ENCODE data around the gene ZBTB32.
"Not testable (repeated sequence)": the region's sequence is repeated elsewhere in the genome, so short reads cannot be mapped to it uniquely, and the experiment has no call there.

The ZBTB32 gene

DNA sequence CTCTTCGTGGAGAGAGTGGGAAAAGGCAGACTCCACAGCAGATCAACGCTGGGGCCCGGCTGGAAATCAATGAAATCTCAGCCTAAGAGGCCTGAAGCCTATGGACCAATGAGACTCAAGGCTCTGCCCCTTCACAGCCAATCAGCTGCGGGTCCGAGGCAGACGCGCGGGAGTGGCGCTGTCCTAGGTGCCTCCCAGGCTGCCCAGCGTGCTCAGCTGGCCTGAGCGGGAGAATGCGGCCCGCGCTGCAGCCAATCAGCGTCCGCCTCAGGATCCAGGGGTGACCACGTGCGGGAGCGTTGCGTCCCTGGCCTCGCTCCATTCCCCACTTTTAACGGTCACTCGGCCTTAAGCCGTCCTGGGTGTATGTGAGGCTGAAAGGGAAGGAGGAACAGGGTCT lies at the start of gene ZBTB32:
ZBTB32 (plus strand) TSS at position 341 of the 400 bp plus-strand sequence. CDS start 10,069 bp downstream, outside the sequence.
- DNase-seq: no peak

DNA sequence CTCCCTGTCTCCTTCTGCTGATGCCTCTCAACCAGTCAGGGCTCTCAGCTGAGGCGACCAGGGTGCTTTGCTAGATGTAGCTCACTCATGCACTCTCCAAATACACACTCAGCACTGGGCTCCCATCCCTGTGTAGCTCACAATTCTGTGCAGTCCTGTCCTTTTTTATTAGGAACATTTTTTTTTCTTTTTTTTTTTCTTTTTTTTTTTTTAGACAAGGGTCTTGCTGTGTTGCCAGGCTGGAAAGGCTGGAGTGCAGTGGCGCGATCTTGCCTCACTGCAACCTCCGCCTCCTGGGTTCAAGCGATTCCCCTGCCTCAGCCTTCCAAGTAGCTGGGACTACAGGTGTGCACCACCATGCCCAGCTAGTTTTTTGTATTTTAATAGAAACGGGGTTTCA lies 49.5 kb upstream of the ZBTB32 start:
- not testable (repeated sequence) for DNase-seq

GRCh38 chr19:35655600-35655999 lies 48.8 kb upstream of the ZBTB32 start:
- DNase-seq: no peak

DNA sequence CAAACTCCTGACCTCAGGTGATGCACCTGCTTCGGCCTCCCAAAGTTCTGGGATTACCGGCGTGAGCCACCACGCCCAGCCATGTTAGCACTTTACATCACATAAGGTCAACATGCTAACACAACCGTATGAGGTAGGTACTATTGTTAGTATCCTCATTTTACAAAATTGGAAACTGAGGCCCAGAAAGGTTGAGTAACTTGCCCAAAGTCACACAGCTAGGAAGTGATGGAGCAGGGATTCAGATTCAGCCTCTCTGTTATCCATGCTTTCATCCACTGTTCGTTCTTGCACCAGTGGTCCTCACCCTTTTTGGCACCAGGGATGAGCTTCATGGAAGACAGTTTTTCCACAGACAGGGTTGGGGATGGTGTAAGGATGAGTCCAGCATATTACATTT lies 47.7 kb upstream of the ZBTB32 start:
- DNase-seq: no peak

DNA sequence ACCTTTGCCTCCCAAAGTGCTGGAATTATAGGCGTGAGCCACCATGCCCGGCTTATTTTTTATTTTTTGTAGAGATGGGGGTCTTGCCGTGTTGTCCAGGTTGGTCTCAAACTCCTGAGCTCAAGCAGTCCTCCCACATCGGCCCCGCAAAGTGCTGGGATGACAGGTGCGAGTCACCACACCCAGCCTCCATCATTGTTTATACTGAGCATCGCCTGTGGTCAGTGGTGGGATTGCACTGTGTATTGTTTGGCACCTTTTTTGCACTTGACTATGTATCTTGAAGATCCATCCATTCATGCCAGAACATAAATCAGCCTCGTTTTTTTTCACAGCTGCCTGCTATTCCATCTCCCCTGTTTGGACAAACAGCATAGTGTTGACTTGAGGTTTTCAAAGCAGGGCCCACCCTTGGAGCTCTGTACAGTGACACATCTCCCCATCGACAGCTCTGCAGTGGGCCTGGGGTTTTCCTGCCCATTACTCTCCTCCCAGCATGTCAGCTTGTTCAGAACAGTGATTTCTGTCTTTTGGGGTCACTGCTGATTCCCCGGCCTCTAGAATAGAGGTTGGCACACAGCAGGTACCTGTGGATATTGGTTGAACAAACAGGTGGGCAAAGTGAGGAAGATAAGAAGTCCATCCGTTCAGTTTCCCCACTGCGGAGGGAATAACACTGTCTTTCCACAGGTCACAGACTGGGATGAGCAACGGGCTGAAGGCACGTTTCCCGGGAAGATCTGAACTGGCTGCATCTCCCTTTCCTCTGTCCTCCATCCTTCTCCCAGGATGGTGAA lies 46.3 kb upstream of the ZBTB32 start:
- no peak for DNase-seq

DNA sequence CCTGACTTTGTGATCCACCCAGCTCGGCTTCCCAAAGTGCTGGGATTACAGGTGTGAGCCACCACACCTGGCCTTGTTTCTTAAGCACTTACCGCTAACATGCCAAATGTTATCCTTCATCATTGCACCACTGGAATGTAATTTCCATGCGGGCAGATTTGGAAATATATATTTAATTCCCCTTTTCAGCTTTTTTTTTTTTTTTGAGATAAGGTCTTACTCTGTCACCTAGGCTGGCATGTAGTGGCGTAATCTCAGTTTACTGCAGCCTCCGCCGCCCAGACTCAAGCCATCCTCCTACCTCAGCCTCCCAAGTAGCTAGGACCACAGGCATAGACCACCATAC lies 42.4 kb upstream of the ZBTB32 start:
- DNase-seq: no peak

- no peak for DNase-seq
Measured at GRCh38 chr19:35663981-35664380, 40.4 kb upstream of the ZBTB32 start.

DNA sequence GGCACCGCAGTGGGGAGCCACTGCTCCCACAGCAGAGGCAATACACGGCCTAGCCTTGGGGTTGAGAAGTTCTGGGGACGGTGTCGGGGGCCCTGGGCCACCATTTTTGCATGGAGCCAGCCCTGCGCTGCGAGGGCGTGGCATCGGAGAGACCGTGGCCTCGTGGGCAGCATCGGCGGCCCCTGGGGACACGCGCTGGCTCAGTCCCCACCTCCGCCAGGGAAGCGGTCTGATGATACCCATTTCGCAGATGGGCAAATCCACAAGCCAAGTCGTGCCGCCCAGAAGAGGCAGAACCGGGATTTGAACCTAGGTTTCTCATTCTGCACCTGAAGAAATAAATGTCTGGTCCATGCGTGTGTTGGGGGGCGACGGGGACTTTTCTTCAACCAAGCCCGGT lies 39.2 kb upstream of the ZBTB32 start:
- DNase-seq: no peak

DNA sequence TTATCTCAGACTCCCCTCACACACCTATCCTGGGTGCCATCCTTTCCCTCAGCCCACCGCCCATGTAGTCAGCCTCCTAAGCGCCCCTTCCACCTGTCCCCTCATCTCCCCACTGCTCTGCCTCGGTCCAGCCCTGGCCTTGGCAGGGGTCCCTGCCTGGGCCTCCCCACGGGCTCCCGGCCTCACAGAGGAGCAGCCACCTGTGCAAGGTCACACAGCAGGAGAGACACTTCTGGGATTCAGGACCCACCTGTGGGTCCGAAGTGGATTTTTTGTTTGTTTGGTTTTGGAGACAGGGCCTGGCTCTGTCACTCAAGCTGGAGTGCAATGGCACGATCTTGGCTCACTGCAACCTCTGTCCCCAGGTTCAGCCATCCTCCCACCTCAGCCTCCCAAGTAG lies 38.8 kb upstream of the ZBTB32 start:
- no peak for DNase-seq

DNA sequence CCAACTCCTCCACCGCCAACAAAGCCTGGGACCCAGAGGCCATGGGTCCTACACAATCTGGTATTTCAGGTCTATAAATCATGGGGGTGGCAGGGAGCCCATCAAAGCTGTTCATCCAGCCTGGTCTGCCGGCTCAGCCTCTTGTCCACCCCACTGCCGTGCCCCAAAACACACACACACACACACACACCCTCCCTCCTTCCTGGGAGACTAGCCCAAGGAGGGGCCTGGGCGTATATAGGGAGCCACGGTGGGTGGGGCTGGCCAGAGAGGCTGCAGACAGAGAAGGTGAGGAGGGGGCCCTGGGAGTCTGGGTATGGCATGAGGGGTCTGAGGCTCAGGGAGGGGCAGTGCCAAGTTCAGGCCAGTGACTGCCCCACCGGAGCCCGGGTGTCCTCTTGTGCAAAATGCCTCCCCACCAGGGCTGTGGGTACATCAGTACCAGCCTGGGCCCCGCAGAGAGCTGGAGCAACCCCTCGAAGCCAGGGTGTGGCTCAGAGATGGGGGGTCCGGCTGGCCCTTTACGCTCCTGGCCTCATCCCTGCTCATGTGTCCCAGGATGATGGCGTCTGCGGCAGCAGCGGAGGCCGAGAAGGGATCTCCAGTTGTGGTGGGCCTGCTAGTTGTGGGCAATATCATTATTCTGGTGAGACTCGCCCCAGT lies 38.0 kb upstream of the ZBTB32 start, which contains the start of gene UPK1A:
UPK1A (plus strand) TSS at position 267 of the 663 bp plus-strand sequence; CDS start at position 563, 296 bp downstream.
- DNase-seq: no peak

- no peak for DNase-seq
Measured at GRCh38 chr19:35669566-35669965, 34.8 kb upstream of the ZBTB32 start.

DNA sequence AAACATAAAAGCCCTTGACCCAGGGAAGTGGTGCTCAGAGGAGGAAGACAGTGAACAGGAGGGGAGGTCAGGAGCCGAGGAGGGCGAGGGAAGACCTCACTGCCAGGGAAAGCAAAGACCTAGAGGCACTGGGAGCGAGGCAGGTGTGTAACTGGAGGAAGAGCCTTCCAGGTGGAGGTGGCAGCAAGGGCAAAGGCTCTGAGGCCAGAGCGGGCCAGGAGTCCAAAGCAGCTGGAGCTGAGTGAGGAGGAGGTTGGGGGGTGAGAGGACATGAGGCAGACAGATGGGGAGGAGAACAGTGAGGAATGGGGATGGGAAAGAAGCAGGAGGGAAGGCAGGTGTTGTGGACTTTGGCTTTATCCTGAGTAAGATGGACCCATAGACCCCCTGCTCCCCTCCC lies 34.4 kb upstream of the ZBTB32 start:
- no peak for DNase-seq

DNA sequence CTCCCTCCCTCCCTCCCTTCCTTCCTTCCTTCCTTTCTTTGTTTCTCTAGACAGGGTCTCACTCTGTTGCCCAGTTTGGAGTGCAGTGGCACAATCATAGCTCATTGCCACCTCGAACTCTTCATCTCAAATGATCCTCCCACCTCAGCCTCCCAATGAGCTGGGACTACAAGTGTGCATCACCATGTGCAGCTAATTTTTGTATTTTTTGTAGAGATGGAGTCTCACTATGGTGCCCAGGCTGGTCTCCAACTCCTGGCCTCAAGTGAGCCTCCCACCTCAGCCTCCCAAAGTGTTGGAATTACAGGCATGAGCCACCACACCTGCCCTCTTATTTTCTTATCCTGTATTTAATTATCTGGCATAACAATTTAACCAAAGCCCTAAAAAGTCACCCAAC lies 33.7 kb upstream of the ZBTB32 start:
- no peak for DNase-seq

DNA sequence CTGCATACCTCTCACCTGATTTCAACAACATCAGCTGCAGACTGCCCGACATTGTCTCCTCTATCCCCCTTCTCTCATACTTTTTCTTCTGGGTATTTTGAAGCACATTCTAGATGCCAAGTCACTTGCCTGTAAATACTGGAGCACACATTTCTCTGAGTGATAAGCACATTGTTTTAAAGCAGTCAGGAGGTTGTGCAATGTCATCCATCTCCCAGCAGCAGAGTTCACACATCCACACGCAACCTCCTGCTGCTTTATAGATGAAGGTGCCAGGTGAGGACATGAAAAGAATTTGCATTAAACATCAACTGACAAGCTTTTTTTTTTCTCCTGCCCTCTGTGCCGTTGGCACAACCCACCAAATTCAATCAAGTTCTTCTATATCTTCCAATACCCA lies 32.5 kb upstream of the ZBTB32 start:
- no peak for DNase-seq

- peak; percentile 2 for DNase-seq
Measured at GRCh38 chr19:35673121-35673804, 31.1 kb upstream of the ZBTB32 start.

GRCh38 chr19:35675589-35676140 lies 28.7 kb upstream of the ZBTB32 start:
- DNase-seq: no peak

DNA sequence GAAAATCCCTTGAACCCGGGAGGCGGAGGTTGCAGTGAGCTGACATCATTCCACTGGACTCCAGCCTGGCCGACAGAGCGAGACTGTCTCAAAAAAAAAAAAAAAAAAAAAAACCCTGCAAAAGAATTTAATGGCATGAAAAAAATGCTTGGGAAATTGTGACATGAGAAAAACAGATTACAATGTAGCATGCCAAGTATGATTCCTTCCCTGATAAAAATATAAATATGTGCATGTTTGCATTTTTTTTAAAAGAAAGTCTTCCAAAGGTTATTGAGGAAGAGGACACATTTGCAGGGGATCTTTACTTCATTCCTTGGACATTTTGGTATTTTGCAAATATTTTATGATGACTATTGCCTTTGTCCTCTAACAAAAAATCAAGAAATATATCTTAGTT lies 14.5 kb upstream of the ZBTB32 start:
- no peak for DNase-seq

DNA sequence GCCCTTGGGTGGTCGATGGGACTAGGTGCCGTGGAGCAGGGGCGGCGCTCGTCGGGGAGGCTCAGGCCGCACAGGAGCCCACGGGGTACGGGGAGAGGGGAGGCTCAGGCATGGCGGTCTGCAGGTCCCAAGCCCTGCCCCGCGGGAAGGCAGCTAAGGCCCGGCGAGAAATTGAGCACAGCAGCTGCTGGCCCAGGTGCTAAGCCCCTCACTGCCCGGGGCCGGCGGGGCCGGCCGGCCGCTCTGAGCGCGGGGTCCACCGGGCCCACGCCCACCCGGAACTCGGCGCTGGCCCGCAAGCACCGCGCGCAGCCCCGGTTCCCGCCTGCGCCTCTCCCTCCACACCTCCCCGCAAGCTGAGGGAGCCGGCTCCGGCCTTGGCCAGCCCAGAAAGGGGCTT lies 13.3 kb upstream of the ZBTB32 start:
- DNase-seq: not testable (repeated sequence)

DNA sequence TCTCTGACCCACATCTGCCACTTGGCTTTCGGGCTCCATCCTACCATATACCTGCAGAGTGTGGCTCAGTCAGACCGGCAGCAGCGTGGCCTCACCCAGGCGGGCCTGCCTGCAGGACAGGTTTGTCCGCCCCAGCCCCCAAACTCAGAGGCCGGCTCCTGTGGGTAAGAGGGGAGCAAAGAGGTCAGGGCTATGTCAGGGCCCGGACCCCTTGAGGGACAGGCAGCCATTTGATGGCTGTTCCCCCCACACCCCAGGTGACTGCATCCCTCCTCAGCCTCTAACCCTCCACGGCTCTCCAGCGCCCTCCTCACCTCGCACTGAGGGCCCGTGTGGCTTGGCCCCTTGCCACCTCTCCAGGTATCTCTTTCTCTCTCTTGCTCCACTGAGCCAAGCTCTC lies 12.3 kb upstream of the ZBTB32 start:
- no peak for DNase-seq

- DNase-seq: no peak
Measured at GRCh38 chr19:35693422-35693821, 10.9 kb upstream of the ZBTB32 start.

DNA sequence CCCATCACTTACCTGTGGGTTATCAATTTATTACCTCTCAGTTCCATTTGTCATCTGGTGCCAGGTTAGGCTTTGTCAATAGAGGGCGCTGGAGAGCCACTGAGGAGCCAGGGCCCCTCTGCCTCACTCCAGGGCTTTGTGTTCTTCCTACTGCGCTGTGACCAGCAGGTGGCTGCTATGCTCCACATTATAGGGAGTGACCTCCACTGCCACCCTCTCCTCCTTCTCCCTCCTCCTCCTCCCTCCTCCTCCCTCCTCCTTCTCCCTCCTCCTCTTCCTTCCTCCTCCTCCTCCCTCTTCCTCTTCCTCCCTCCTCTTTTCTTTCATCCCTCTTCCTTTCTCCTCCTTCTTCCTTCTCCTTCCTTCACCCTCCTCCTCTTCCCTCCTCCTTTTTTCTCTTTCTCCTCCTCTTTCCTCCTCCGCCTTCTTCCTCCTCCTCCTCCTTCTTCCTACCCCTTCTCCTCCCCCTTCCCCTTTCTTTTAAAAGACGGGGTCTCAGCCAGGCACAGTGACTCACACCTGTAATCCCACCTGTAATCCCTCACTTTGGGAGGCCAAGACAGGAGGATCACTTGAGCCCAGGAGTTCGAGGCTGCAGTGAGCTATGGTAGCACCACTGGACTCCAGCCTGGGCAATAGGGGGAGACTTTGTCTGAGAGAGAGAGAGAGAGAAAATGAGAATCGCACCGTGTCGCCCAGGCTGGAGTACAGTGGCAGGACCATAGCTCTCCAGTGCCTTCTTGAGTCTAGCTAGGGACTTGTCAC lies 10.3 kb upstream of the ZBTB32 start:
- peak; percentile 86 for DNase-seq

GRCh38 chr19:35695895-35696422 lies 8.4 kb upstream of the ZBTB32 start:
- no peak for DNase-seq

DNA sequence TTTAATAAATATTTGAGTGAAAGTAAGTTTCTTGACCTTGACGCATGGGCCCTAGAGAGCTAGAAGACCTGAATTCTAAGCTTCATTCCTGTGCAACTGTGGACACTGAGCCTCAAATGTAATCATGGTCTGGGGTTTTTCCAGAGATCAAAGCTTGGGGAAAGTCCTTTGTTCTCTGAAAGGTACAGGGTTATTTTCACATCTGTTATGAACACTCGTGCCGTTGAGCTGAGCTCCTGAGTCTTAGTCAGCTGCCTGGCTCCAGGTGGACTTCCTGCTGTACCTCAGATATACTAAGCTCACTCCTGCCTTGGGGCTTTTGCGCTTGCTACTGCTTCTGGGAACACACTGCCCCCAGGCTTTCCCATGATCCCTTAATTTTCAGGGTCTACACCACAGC lies 7.5 kb upstream of the ZBTB32 start:
- no peak for DNase-seq

Measured in NCI-H1105 (cell line).